Limb (tissue), 2 donors: ENCODE data around the gene SCAMP3.
"Not testable (repeated sequence)": the region's sequence is repeated elsewhere in the genome, so short reads cannot be mapped to it uniquely, and the experiment has no call there.

Experiments
- DNase-seq, 2 donors: peaks; one replicate each; pipeline ENCODE4 v3.0.0-alpha.2; 2016; ENCODE audit errors: extremely low spot score in 2 of 2

The SCAMP3 gene

DNA sequence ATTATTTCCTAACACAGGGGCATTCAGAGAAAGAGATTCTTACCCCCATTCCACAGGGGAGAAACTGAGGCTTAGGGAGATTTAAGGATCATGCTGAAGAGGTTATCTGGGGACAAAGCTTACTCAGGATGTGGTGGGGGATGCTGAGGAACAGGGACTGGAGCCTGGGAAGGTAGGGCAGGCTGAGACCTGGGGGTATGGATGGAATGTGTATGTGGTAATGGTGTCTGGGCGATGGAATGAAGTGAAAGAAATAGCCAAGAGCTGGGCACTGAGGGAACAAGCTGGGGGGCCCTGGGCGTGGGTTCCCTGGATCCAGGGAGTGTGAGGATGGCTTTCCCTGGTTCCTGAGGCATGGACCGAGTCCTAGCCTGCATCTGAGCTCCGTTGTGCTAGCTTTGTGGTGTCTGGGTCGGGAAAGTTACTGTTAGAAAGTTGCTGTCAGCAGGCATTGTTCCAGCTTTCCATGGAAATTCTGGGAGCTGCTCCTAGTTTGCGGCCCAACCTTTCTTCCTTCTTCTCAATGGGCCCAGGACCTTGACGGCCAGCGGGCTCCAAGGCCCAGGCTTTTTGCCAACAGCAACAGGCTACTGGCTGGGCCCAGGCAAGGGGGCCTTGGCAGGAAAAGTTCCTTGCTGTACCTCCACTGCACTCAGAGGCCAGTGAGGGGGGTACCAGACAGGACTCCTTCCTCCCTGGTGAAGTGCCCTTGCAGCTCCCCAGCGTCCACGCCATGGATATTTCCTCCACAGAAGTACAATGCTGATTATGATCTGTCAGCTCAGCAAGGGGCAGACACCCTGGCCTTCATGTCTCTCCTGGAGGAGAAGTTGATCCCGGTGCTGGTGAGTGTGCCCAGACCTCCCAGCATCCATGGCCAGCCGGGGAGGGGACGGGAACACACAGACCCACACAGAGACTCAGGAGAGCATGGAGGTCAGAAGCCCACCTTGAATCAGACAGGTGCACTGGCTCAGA is 29.9 kb downstream of the SCAMP3 start:
- DNase-seq, result peak; percentile 72 to 76

DNA sequence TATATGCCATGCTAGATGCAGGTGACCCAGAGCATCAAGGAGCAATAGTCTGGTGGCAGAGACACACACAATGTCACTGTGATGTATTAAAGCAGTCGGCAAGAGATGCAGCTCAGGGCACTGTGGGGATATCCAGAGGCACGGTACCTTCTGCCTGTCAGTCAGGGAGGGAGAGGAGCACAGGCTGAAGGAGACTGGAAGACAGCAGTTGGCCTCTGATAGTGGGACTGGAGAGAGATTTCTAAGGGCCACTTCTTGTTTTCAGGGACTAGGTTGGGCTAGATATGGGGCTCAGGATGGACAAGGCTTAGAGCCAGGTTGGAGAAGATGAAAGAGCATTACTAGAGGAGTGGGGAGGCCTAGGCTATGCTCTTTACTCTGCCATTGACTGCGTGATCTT is 30.9 kb downstream of the SCAMP3 start:
- not testable (repeated sequence) for DNase-seq

DNA sequence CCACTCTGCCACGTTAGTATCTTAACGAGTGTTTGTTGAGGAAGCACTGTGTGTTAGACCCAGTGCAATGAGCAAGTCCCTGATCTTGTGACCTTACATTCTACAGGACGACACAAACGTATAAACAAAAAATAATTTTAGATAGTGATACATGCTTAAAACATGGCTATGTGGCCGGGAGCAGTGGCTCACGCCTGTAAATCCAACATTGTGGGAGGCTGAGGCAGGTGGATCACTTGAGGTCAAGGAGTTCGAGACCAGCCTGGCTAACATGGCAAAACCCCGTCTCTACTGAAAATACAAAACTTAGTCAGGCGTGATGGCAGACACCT is 34.1 kb downstream of the SCAMP3 start:
- DNase-seq, result no peak

DNA sequence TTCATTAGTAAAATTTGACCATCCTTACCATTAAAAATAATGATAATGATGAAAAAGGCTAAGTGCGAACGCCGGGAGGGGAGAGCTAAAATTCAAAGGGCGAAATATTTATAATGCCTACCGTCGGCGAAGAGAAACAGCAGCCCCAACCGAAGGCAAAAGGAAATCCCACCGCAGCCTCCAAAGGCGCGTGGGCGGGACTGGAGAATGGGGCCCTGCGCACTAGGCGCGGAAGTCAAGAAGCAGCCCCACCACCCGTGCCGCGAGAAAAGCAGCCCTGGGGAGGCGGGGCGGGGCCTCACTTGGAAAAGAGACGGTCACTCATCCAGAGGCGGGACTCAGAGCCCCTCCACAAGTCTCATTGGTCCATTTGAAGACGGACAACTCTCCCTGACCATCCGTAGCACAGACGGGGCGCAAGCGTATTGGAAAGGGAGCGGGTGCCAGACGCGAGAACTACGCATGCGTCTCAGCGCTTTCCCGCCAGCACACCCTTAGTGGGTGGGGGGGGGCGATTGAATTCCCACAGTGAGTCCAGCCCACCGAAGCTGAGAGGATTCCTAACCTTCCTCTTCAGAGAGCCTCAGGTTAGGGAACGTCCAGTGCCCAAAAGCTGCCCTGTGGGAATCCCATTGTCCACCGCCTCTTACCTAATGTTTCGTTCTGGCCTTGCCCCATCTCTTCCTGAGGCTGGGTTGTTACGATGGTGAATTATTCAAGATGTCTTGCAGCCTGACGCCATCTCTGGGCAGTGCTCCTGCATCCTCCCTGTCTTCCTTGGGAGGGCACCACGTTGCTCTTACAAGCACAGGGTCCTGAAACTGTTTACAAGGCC is 34.7 kb downstream of the SCAMP3 start:
- peak; percentile 99 for DNase-seq

DNA sequence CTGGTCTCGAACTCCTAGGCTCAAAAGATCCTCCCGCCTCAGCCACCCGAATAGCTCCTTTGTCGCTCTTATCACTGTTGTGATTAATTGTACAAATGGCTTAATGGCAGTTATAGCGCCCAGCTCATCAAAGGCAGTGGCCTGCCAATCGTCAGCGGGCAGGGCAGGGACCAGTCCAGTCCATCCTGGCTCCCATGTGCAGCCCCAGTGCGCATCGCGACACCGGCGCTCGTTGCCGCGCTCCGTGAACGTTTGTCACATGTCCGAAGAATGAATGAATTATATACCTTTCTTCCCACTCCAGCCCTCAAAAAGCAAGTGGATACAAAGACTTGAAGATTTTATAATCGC is 35.3 kb downstream of the SCAMP3 start:
- DNase-seq, result no peak

DNA sequence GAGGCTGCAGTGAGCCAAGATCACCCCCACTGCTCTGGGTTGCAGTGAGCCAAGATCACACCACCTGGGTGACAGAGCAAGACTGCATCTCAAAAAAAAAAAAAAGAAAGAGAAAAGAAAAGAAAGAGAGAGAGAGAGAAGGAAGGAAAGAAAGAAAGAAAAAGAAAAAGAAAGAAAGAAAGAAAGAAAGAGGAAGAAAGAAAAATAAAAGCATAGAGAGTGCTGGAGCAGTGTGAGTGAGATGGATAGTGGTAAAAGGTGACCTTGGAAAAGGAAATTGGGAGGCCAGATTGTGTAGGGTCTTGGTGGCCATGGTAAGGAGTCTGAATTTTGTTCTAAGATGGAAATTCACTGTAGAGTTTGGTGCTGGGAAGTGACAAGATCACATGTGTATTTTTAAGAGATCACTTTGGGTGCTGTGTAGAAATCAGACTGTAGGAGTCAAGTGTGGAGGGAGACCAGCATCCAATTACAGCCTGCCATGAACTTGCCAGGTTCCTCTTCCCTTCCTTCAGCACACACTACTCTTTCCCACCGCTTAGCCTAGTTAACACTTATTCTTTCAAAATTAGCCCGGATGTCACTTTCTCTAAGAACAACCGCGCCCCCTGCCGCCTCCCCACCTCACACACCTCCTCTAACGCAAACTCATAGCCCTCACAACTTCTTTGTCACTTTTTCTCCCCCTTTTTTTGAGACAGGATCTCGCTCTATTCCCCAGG is 35.8 kb downstream of the SCAMP3 start:
- peak; percentile 81 to 86 for DNase-seq

DNA sequence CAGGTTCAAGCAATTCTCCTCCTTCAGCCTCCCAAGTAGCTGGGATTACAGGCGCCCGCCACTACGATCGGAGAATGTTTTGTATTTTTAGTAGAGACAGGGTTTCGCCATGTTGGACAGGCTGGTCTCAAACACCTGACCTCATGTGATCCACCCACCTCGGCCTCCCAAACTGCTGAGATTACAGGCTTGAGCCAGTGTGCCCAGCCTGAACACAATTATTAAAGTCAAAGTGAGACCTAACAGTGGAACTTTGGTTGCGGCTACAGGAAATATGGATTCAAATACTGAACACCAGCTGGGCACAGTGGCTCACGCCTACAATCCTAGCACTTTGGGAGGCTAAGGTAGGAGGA is 36.8 kb downstream of the SCAMP3 start:
- not testable (repeated sequence) for DNase-seq

DNA sequence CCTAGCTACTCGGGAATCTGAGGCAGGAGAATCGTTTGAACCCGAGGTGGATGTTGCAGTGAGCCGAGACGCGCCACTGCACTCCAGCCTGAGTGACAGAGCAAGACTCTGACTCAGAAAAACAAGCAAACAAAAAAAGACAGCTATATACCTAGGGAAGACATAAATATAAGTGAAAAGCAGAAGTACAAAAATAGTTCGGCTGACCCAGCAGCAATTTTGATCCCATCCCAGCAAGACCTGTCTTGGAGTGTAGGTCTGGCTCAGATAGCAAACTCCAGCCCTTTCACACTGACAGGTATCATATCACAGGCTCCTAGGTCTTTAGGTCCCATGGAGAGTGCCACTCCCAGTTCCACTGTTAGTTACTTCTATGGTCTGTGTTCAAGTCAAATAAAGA is 39.1 kb downstream of the SCAMP3 start:
- no peak for DNase-seq

DNA sequence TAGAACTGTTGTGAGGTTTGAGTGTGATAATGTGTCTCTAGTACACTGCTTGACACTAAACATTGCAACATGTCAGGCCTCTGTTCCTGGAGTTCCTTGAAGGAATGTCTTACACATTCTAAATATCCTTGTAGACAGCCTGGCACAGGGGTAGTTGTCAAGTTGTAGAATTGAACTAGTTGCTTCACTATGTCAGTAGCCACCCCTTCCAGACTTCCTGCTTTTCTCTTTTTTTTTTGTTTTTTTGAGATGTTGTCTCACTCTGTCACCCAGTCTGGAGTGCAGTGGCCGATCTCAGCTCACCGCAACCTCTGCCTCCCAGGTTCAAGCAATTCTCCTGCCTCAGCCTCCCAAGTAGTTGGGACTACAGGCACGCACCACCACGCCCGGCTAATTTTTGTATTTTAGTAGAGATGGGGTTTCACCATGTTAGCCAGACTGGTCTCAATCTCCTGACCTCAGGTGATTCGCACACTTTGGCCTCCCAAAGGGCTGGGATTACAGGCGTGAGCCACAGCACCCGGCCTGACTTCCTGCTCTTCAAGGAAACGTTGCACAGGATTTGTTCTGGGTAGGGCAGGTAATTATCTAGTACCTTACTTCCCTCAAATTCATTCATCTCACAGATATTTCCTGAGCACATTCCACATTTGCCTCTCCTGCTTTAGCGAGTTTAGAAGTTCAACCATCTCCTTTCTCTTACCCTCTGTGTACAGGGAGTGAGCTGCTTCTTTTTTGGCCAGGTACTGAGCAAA is 41.8 kb downstream of the SCAMP3 start:
- DNase-seq, result not testable (repeated sequence)

DNA sequence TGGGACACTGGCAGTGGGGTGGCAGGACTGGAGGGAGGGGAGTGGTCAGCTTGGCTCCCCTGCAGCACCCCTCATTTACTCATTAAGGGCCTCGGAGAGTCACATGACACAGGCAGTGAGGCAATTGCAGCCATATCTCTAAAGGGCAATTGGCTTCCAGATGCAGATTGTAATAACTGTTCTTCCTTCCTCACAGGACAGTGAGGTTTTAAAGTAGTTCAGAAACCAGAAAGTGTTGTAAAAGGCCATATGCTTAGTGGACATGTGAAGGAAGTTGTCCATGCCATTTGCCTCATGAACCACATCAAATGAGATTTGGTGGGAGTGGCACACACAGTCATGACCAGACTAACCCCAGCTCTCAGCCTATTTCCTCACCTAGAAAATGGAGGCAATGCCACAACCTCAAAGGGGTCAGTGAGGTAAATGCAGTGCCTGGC is 42.5 kb downstream of the SCAMP3 start:
- no peak for DNase-seq

DNA sequence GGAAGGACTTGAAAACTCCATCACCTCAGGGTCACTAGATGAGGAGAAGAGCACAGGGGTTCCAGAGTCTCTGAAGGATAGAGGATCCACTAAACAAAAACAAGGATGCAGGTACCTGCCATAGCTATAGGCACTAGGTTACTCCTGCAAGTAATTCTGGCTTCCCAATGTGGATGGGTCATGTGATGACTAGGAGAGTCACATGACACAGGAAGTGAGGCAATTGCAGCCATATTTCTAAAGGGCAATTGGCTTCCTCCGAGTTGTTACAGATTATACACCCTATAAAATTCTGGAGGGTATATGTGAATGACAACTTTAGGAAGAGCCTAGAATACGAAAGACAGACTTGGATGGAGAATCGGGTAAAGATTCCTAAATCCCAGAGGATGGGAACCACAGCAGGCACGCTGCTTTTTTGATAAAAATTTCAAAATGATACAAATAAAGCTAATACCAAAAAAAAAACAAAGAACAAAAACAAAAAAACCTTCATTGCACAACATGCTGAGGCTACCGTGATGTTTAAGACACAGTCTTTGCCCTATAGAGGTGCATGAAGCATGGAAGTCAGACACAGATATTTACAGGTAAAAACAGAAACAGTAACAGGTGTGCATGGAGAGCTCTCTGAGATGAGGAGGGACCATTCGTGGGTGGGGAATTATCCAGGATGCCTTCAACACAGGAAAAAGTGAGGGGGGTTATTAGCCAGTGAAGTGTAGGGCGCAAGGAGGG is 43.1 kb downstream of the SCAMP3 start:
- peak; percentile 53 to 66 for DNase-seq

DNA sequence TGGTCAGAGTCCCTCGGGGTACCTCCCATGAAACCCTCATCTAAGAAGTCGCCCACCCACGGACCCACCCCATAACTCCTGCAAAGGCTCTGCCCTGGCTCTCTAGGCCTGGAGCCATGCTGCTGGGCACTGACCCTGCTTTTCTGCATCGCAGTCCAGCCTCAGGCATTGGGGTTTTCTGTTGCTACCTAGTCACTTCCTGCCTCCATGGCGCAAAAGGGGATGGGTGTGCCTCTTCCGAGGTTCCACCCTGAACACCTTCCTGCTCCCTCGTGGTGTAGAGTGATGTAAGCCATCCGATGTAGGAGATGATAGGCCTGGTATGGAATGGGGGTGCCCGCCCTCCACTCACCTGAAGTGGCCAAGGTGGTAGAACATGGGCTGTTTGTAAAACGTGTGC is 47.5 kb downstream of the SCAMP3 start:
- DNase-seq, result not testable (repeated sequence)

DNA sequence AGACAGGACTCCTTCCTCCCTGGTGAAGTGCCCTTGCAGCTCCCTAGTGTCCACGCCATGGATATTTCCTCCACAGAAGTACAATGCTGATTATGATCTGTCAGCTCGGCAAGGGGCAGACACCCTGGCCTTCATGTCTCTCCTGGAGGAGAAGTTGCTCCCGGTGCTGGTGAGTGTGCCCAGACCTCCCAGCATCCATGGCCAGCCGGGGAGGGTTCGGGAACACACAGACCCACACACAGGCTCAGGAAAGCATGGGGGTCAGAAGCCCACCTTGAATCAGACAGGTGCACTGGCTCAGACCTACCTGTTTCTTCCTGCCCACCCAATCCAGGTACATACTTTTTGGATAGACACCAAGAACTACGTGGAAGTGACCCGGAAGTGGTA is 50.1 kb downstream of the SCAMP3 start:
- not testable (repeated sequence) for DNase-seq

DNA sequence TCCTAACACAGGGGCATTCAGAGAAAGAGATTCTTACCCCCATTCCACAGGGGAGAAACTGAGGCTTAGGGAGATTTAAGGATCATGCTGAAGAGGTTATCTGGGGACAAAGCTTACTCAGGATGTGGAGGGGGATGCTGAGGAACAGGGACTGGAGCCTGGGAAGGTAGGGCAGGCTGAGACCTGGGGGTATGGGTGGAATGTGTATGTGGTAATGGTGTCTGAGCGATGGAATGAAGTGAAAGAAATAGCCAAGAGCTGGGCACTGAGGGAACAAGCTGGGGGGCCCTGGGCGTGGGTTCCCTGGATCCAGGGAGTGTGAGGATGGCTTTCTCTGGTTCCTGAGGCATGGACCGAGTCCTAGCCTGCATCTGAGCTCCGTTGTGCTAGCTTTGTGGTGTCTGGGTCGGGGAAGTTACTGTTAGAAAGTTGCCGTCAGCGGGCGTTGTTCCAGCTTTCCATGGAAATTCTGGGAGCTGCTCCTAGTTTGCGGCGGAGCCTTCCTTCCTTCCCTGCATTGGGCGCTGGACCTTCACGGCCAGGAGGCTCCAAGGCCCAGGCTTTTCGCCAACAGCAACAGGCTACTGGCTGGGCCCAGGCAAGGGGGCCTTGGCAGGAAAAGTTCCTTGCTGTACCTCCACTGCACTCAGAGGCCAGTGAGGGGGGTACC is 50.6 kb downstream of the SCAMP3 start:
- DNase-seq, result peak; percentile 45 to 78

DNA sequence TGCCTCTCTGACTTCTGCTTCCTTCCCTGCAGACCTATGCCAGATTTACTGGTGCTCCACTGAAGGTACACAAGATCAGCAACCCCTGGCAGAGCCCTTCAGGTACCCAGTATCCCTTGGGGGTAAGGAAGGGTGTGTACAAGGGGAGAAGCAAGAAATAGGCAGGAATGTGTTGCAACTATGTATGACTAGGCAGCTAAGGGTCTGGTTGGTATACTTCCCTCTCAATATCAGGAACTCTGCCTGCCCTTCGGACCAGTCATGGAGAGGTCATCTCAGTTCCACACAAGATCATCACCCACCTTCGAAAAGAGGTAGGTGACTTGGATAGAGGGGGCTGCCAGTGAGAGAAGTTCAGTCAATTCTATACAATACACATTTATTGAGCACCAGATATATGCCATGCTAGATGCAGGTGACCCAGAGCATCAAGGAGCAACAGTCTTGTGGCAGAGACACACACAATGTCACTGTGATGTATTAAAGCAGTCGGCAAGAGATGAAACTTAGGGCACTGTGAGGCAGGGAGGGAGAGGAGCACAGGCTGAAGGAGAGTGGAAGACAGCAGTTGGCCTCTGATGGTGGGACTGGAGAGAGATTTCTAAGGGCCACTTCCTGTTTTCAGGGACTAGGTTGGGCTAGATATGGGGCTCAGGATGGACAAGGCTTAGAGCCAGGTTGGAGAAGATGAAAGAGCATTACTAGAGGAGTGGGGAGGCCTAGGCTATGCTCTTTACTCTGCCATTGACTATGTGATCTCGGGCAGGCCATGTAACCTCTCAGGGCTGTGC is 51.7 kb downstream of the SCAMP3 start:
- no peak for DNase-seq

DNA sequence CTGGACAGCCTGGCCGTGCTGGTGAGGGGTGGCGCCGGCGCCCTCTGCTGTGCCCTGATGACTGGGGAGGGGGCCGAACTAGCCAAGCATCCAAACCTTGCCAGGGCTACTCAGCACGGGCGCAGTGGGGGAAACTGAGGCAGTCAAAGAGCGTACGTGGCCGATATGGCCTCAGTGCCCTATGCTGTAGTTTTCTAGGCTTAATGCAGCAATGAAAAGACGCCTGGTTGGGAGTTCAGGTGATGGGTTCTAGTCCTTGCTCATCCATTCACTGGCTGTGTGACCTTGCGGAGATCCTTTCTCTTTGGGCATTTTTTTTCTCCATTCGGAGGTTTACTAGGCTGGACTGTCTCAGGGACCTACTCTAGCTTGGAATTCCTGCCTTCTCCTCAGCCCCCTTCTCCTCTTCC is 52.8 kb downstream of the SCAMP3 start:
- no peak for DNase-seq

DNA sequence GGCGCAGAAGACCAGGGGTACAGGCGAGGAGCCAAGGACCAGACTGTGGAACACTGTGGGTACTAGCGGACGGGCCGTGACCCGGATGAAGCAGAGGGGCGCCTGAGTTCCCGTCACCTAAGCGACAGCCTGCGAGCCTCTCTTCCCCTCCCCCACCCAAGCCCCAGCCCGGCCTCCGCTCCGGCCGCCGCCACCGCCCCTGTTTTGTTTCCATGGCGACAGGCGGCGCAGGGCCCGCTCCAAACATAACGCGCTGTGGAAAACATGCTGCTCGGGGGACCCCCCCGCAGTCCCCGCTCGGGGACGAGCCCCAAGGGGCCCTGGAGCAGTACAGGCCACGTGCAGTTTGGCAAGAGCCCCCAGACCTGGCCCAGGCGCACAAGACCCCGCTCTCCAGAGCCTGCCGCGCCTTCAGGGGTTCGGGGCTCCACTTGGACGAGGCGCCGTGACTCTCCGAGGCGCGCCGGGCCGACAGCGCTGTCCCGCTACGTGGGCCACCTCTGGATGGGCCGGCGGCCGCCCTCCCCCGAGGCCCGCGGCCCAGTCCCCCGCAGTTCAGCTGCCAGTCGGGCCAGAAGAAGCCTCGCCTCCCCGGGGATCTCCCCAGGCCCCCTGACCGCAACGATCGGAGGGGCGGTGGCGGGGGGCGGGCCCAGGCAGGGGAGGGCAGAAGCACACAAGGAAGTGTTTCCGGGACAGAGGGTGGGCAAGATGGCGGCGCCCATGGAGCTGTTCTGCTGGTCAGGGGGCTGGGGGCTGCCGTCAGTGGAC is 53.4 kb downstream of the SCAMP3 start, which contains the start of gene MTX1:
TSS of gene MTX1 (plus strand) at position 155 of the 771 bp plus-strand sequence. CDS start at position 265, 110 bp downstream.
- peak; percentile 91 to 95 for DNase-seq
